HG03060 (cell line): ENCODE results near the gene DDIAS.
"Not testable (repeated sequence)": the region's sequence is repeated elsewhere in the genome, so short reads cannot be mapped to it uniquely, and the experiment has no call there.

Experiments
- ATAC-seq: cut with Tn5 transposase; IDR thresholded peaks from one replicate; pipeline ENCODE4 v1.9.1; 2021; ENCODE audit warnings: low read depth, moderate number of reproducible peaks; ENCODE audit not compliant: unreplicated experiment

DDIAS gene

GRCh38 chr11:82960779-82961143 is 59.2 kb downstream of the DDIAS start:
- ATAC-seq: peak; percentile 12

GRCh38 chr11:82962021-82962420 is 60.5 kb downstream of the DDIAS start:
- ATAC-seq: not testable (repeated sequence)

GRCh38 chr11:82967381-82967780 is 65.8 kb downstream of the DDIAS start:
- ATAC-seq: no peak

- peak; percentile 99 for ATAC-seq
Observed at GRCh38 chr11:82969811-82970210, 68.3 kb downstream of the DDIAS start.

GRCh38 chr11:82970507-82971083 is 69.1 kb downstream of the DDIAS start:
- not testable (repeated sequence) for ATAC-seq

GRCh38 chr11:82971519-82971946 is 70.0 kb downstream of the DDIAS start:
- ATAC-seq: not testable (repeated sequence)

- no peak for ATAC-seq
Observed at GRCh38 chr11:82972103-82972502, 70.6 kb downstream of the DDIAS start.

- ATAC-seq: no peak
Observed at GRCh38 chr11:82974135-82974534, 72.6 kb downstream of the DDIAS start.

GRCh38 chr11:82974851-82975250 is 73.3 kb downstream of the DDIAS start:
- no peak for ATAC-seq

- no peak for ATAC-seq
Observed at GRCh38 chr11:82975882-82976281, 74.3 kb downstream of the DDIAS start.

GRCh38 chr11:82976786-82977185 is 75.2 kb downstream of the DDIAS start:
- peak; percentile 45 for ATAC-seq

- ATAC-seq: peak; percentile 50
Observed at GRCh38 chr11:82978422-82979099, 77.0 kb downstream of the DDIAS start.

GRCh38 chr11:82979824-82980223 is 78.3 kb downstream of the DDIAS start:
- no peak for ATAC-seq

GRCh38 chr11:82980292-82980691 is 78.8 kb downstream of the DDIAS start:
- ATAC-seq: no peak

GRCh38 chr11:82980947-82981346 is 79.4 kb downstream of the DDIAS start:
- no peak for ATAC-seq

- ATAC-seq: no peak
Observed at GRCh38 chr11:82981852-82982251, 80.3 kb downstream of the DDIAS start.
